Measurements from ENCODE around the gene PNRC2.

DNA sequence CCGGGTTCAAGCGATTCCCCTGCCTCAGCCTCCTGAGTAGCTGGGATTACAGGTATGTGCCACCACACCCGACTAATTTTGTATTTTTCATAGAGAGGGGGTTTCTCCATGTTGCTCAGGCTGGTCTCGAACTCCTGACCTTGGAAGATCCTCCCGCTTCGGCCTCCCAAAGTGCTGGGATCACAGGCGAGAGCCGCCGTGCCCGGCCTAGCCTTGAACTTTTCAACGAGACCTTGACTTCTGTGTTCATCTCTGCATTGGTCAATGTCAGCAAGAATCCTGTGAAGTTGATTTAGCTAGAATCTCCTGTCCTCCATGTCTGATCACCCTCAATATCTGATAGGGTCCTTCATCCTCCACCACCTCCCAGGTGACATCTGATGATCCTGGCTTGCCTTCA lies 35.0 kb upstream of the PNRC2 start:
- TF ChIP-seq, protein P1, sequence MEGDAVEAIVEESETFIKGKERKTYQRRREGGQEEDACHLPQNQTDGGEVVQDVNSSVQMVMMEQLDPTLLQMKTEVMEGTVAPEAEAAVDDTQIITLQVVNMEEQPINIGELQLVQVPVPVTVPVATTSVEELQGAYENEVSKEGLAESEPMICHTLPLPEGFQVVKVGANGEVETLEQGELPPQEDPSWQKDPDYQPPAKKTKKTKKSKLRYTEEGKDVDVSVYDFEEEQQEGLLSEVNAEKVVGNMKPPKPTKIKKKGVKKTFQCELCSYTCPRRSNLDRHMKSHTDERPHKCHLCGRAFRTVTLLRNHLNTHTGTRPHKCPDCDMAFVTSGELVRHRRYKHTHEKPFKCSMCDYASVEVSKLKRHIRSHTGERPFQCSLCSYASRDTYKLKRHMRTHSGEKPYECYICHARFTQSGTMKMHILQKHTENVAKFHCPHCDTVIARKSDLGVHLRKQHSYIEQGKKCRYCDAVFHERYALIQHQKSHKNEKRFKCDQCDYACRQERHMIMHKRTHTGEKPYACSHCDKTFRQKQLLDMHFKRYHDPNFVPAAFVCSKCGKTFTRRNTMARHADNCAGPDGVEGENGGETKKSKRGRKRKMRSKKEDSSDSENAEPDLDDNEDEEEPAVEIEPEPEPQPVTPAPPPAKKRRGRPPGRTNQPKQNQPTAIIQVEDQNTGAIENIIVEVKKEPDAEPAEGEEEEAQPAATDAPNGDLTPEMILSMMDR (IDR thresholded peaks at IDR 0.05): no peak
- no peak for TF ChIP-seq POLR2A (IDR thresholded peaks at IDR 0.05)
